Activated CD8-positive, alpha-beta memory T cell treated with anti-CD3 and anti-CD28 coated beads, Interleukin-2, amount 50 U/mL, for 48 hours (primary cell): Measurements from ENCODE around the gene MDM4.
"Not testable (repeated sequence)": the region's sequence is repeated elsewhere in the genome, so short reads cannot be mapped to it uniquely, and the experiment has no call there.

Source experiments
- DNase-seq: peaks from one replicate; pipeline ENCODE4 v3.0.0-alpha.2; 2020

MDM4 gene

DNA sequence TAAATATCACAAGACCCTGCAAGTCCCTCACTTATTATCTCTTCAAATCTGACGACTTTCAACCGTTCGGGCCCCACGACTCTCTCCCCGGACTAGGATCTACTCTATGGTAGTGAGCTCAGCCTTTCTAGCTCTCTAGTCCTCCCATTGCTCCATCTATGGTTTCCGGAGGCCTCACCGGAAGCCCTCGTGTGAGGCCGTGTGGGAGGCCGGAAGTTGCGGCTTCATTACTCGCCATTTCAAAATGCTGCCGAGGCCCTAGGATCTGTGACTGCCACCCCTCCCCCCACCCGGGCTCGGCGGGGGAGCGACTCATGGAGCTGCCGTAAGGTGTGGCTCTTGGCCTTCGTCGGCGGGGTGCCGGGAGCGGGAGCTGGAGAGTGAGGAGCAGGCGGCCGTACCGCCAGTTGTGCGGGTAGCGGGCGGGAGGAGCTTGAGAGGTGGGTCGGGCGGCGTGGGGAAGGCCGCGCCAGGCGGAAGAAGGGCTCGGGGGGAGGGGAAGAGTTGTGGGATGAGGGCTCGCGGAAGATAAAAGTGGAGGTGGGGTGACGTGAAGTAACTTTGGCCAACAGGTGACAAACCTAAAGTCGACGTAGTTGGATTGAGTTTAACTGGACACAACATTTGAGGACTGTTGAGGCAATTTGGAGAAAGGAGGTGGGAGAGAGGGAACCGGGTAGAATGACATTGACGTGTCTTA lies at the start of gene MDM4:
Gene MDM4, plus strand, starts transcription at position 227 of the 700 bp plus-strand sequence. CDS start 9,113 bp downstream, outside the sequence.
- peak; percentile 97 for DNase-seq

DNA sequence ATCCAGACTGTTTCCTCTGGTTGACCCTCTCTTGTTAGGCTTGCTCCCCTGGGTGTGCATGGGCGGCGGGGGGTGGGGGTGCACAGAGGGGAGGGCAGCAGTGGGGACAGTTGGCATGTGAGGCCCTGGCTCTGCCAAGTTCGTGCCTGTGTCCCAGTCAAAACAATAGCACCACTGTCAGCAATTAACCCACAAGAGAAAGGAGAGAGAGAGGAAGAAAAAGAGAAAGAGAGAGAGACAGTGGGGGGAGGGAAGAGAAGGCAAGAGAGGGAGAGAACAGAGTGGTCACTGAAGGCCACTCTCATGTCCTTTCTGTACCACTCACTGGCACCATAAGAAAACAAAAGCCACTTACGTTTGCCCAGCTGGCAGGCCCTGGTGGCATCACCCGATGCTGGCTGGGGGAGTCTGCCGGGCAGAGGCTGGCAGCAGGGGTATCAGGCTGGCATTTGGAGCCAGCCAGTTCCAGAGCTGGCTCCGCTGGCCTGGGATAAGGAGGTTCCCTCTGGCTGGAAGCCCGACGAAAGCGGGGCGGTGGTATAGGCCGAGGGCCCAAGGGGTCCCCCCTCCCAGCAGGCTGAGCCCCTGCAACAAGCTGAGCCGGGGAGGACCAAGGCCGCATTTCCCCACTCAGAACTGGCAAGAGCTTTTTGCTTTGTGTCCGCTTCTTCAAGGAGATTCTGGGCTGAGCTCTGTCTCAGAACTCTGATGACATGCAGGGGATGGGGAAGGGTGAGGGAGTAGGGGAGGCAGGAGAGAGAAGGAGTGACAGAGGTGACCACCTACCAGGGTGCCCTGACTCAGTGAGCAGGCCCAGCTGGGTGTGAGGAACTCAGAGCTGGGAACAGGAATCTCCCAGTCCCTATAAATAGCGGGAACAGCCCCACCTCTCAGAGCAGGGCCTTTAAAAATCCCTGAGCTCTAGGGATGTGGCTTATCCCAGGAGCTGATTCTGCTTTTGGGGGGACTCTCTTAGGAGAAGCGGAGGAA lies 49.5 kb upstream of the MDM4 start:
- DNase-seq, result no peak

- DNase-seq, result no peak
Observed at GRCh38 chr1:204468206-204468605, 48.0 kb upstream of the MDM4 start.

- DNase-seq, result no peak
Observed at GRCh38 chr1:204468766-204469302, 47.4 kb upstream of the MDM4 start.

- DNase-seq, result no peak
Observed at GRCh38 chr1:204469304-204469703, 46.9 kb upstream of the MDM4 start.

- DNase-seq, result no peak
Observed at GRCh38 chr1:204471687-204472086, 44.5 kb upstream of the MDM4 start.

GRCh38 chr1:204472660-204473059 lies 43.5 kb upstream of the MDM4 start:
- no peak for DNase-seq

DNA sequence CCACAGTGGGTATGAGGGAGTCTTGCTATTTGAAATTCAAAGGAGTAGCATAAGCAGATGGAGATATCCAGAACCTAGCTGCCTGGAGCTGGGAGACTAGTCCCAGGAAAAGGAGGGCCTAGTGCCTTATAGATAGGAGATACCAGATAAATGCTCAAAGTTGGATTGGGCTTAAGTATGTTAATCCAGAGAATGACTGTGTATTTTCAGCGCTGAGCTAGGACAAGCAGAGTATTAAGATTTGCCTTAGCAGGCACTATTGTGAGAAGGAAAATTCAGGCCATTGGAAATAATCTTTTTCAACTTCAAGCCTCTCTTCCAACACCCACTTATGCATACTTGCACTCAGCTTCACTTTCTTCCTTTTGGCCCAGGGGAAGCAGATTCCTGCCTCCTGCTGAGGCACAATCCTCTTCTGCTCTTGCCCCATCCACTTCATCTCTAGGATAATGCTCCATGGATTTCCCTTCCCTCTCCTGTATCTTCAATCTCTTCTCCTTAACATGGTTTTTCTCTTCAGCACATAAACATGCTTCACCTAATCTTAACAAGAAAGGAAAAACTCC lies 42.7 kb upstream of the MDM4 start:
- DNase-seq, result no peak

GRCh38 chr1:204475656-204476432 lies 40.4 kb upstream of the MDM4 start:
- DNase-seq, result no peak

DNA sequence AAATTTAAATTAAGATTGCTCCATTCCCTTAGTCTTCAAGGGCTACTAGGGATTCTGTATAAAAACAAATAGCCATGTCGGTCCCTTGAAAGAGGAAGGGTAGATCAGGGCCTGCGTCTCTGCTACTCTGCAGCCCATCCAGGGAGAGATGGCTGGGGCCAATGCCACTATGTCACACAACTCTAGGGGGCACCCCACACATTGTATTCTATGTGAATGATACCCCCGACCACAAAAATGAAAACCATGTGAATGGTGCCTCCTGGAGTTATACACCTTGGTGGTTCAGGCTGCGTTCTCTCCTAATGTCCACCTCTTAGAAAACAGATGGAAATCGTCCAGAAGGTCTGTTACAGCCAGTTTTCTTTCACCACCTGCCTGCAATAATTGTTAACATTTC lies 39.6 kb upstream of the MDM4 start:
- no peak for DNase-seq

GRCh38 chr1:204477036-204477740 lies 39.0 kb upstream of the MDM4 start:
- DNase-seq, result no peak

GRCh38 chr1:204478172-204478899 lies 37.9 kb upstream of the MDM4 start:
- no peak for DNase-seq

GRCh38 chr1:204478921-204479320 lies 37.3 kb upstream of the MDM4 start:
- no peak for DNase-seq

DNA sequence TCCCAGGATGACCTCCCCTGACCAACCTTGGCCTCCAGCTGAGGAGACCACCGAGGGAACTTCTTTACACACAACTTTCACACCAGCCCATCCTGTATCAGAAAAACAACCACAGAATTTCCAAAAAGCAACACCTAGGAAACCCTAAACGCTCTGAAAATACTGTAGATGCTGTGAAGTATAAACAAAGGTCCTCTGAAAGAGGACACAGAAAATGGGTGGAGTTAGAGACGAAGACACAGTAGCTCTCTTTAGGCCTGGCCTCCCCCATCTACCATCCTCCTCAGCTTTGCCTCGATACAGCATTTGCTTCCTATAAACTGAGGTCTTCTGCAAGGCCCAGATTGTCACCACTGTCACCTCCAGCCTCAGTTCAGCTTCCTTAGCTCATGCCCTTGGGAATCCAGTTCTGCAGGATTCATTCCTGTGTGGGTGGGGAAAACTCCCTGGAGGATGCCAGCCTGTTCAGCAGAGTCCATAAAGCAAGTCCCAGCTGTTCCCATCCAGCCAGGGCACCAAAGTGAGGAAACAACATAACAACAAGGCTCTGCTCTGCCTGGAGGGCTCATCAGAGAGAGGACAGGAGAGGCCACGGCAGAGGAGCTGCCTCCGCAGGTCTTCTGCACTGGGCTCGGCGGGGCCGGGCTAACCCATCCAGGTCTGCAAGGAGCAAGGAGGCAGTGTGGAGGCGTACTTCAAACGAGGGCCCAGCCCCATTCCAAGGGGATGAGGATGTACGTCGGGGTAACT lies 36.6 kb upstream of the MDM4 start:
- no peak for DNase-seq

- no peak for DNase-seq
Observed at GRCh38 chr1:204480515-204480914, 35.7 kb upstream of the MDM4 start.

- DNase-seq, result no peak
Observed at GRCh38 chr1:204483791-204484190, 32.4 kb upstream of the MDM4 start.

DNA sequence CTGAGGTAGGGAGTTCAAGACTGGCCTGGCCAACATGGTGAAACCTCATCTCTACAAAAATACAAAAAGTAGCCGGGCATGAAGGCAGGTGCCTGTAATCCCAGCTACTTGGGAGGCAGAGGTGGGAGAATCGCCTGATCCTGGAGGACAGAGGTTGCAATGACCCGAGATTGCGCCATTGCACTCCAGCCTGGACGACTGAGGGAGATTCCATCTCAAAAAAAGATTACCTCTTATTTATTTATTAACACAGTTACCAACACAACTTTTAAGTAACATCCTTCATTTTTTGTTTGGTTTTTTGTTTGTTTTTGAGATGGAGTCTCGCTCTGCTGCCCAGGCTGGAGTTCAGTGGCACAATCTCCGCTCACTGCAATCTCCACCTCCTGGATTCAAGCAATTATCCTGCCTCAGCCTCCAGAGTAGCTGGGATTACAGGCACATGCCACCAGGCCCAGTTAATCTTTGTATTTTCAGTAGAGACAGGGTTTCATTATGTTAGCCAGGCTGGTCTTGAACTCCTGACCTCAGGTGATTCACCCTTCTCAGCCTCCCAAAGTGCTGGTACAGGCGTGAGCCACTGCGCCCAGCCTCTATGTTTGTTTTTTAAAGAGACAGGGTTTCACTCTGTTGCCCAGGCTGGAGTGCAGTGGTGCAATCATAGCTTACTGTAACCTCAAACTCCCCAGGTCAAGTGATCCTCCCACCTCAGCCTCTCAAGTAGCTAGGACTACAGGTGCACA lies 29.5 kb upstream of the MDM4 start:
- not testable (repeated sequence) for DNase-seq

- no peak for DNase-seq
Observed at GRCh38 chr1:204487256-204487615, 29.0 kb upstream of the MDM4 start.

- no peak for DNase-seq
Observed at GRCh38 chr1:204491655-204492054, 24.6 kb upstream of the MDM4 start.
